Measurements from ENCODE around the gene DUSP12. TPM values are rescaled to one million over a fixed set of nuclear protein-coding genes. Genes with fewer than 3 reads are reported as not detected.

The DUSP12 gene
- total and polyA plus RNA-seq, 7 donors: 4.4 to 15.3 (median 9.9) TPM

GRCh38 chr1:161805399-161806197, 56.0 kb downstream of the DUSP12 start:
- 72 to 87% (median 86%) methylated on average over 3 of the region's 3 CpGs for WGBS, 3 donors
- no peaks in the 10 kb centered on the region for H3K4me1 ChIP-seq
- DNase-seq (no peak), ATAC-seq (no peak)
- H3K36me3 ChIP-seq (ENCODE audit: insufficient read depth in 1 of 2, low read depth in 1 of 2): peaks cover 3 to 61% of the 10 kb centered on the region in 2 donors
- no peak overlapping the region for H3K4me3 ChIP-seq
- intact Hi-C loops (cut with DNase I): no loop called here
- TF ChIP-seq CTCF (IDR thresholded peaks at IDR 0.05): no peak
- no peaks in the 10 kb centered on the region for H3K9me3 ChIP-seq
- no peaks in the 10 kb centered on the region for H3K27me3 ChIP-seq (ENCODE audit: insufficient read depth in 3 of 3, low read length in 2 of 3)
- H3K27ac ChIP-seq: no peak overlapping the region

Other genes starting within 250 kb of the DUSP12 start
- gene FCGR2A, start 244.3 kb upstream of the DUSP12 start, total RNA-seq: 10 to 100 TPM in 1 of 4 donors, 1 to 10 TPM in 3; 6.6 to 11.6 (median 7.3) TPM
- gene FCGR2A, start 244.3 kb upstream of the DUSP12 start, polyA plus RNA-seq: 1 to 10 TPM; 1.1 to 2.5 (median 1.2) TPM
- gene HSPA6, start 225.2 kb upstream of the DUSP12 start, total RNA-seq: 10 to 100 TPM in 1 of 4 donors, 1 to 10 TPM in 2, under 1 TPM in 1; 0.49 to 37.7 (median 5.7) TPM
- under 1 TPM; 0.32 to 0.98 (median 0.85) TPM for gene HSPA6, start 225.2 kb upstream of the DUSP12 start, polyA plus RNA-seq
- gene FCGR3A, start 200.0 kb upstream of the DUSP12 start, total RNA-seq: 10 to 100 TPM in 1 of 4 donors, 1 to 10 TPM in 3; 1.8 to 11.4 (median 8.1) TPM
- 1 to 10 TPM; 1.8 to 4.7 (median 2.1) TPM for gene FCGR3A, start 200.0 kb upstream of the DUSP12 start, polyA plus RNA-seq
- gene FCGR3B, start 118.6 kb upstream of the DUSP12 start, total RNA-seq: 1 to 10 TPM in 3 of 4 donors, under 1 TPM in 1; 0.83 to 3.9 (median 2.5) TPM
- under 1 TPM; 0.08 to 0.32 (median 0.11) TPM for gene FCGR3B, start 118.6 kb upstream of the DUSP12 start, polyA plus RNA-seq
- 10 to 100 TPM in 1 of 4 donors, 1 to 10 TPM in 3; 3.0 to 11.3 (median 7.2) TPM for gene FCGR2B, start 86.6 kb upstream of the DUSP12 start, total RNA-seq
- gene FCGR2B, start 86.6 kb upstream of the DUSP12 start, polyA plus RNA-seq: 1 to 10 TPM; 1.2 to 2.6 (median 2.0) TPM
- under 1 TPM in 3 of 4 donors, not detected in 1; 0.36 to 0.90 (median 0.49) TPM for gene FCRLA, start 42.6 kb upstream of the DUSP12 start, total RNA-seq
- under 1 TPM in 2 of 3 donors, not detected in 1; 0.10 to 0.17 TPM for gene FCRLA, start 42.6 kb upstream of the DUSP12 start, polyA plus RNA-seq
- gene FCRLB, start 28.2 kb upstream of the DUSP12 start, total RNA-seq: under 1 TPM; 0.13 to 0.58 (median 0.29) TPM
- gene FCRLB, start 28.2 kb upstream of the DUSP12 start, polyA plus RNA-seq: under 1 TPM in 2 of 3 donors, not detected in 1; 0.06 to 0.25 TPM
- 10 to 100 TPM; 11.0 to 17.1 (median 13.8) TPM for gene ATF6, start 16.5 kb downstream of the DUSP12 start, total RNA-seq
- 10 to 100 TPM in 1 of 3 donors, 1 to 10 TPM in 2; 6.4 to 10.6 (median 8.6) TPM for gene ATF6, start 16.5 kb downstream of the DUSP12 start, polyA plus RNA-seq

All from psoas muscle (tissue), 8 donors.